Suppressor macrophage treated with lipopolysaccharide for 4 hours (primary cell): ENCODE data around the gene HPSE2.
A peak's percentile ranks its signal among the peaks of the same experiment; 100 is the strongest.

ENCODE experiments used
- DNase-seq: peaks from one replicate; pipeline ENCODE4 v3.0.0-alpha.2; 2020

Gene HPSE2

GRCh38 chr10:98423691-98424120 lies 811.9 kb downstream of the HPSE2 start:
- no peak for DNase-seq

GRCh38 chr10:98422182-98422581 lies 813.5 kb downstream of the HPSE2 start:
- no peak for DNase-seq

GRCh38 chr10:98420786-98421185 lies 814.9 kb downstream of the HPSE2 start:
- DNase-seq: no peak

- no peak for DNase-seq
These were observed 816.0 kb downstream of the HPSE2 start for GRCh38 chr10:98419469-98420261.

GRCh38 chr10:98418665-98419468 lies 816.8 kb downstream of the HPSE2 start:
- DNase-seq: no peak

GRCh38 chr10:98417973-98418664 lies 817.5 kb downstream of the HPSE2 start:
- no peak for DNase-seq

- no peak for DNase-seq
These were observed 818.1 kb downstream of the HPSE2 start for GRCh38 chr10:98417481-98417959.

GRCh38 chr10:98416606-98417388 lies 818.9 kb downstream of the HPSE2 start:
- DNase-seq: no peak

- DNase-seq: no peak
These were observed 819.9 kb downstream of the HPSE2 start for GRCh38 chr10:98415731-98416119.

GRCh38 chr10:98414932-98415730 lies 820.5 kb downstream of the HPSE2 start, which contains the start of gene PYROXD2:
PYROXD2 (minus strand) TSS chr10:98415182; CDS start chr10:98415135, 47 bp downstream.
- peak; percentile 23 for DNase-seq

GRCh38 chr10:98414578-98414931 lies 821.1 kb downstream of the HPSE2 start:
- DNase-seq: no peak

- no peak for DNase-seq
These were observed 823.9 kb downstream of the HPSE2 start for GRCh38 chr10:98411768-98412167.

- no peak for DNase-seq
These were observed 824.5 kb downstream of the HPSE2 start for GRCh38 chr10:98411166-98411565.

GRCh38 chr10:98410759-98411158 lies 824.9 kb downstream of the HPSE2 start:
- no peak for DNase-seq

GRCh38 chr10:98410135-98410743 lies 825.4 kb downstream of the HPSE2 start:
- DNase-seq: no peak

- no peak for DNase-seq
These were observed 826.9 kb downstream of the HPSE2 start for GRCh38 chr10:98408799-98409198.

- no peak for DNase-seq
These were observed 827.9 kb downstream of the HPSE2 start for GRCh38 chr10:98407744-98408241.
